Measurements from ENCODE around the gene KCNJ3.

DNA sequence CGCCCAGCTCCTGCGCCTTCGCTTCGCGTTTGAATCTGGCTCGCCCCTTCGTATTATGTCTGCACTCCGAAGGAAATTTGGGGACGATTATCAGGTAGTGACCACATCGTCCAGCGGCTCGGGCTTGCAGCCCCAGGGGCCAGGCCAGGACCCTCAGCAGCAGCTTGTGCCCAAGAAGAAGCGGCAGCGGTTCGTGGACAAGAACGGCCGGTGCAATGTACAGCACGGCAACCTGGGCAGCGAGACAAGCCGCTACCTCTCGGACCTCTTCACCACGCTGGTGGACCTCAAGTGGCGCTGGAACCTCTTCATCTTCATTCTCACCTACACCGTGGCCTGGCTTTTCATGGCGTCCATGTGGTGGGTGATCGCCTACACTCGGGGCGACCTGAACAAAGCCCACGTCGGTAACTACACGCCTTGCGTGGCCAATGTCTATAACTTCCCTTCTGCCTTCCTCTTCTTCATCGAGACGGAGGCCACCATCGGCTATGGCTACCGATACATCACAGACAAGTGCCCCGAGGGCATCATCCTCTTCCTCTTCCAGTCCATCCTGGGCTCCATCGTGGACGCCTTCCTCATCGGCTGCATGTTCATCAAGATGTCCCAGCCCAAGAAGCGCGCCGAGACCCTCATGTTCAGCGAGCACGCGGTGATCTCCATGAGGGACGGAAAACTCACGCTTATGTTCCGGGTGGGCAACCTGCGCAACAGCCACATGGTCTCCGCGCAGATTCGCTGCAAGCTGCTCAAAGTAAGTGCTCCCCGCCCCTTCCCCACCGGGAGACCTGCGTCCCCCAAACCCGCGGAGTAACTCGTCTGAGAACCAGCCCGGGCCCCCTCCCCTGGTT is 453 bp downstream of the KCNJ3 start:
- TF ChIP-seq, protein P1, sequence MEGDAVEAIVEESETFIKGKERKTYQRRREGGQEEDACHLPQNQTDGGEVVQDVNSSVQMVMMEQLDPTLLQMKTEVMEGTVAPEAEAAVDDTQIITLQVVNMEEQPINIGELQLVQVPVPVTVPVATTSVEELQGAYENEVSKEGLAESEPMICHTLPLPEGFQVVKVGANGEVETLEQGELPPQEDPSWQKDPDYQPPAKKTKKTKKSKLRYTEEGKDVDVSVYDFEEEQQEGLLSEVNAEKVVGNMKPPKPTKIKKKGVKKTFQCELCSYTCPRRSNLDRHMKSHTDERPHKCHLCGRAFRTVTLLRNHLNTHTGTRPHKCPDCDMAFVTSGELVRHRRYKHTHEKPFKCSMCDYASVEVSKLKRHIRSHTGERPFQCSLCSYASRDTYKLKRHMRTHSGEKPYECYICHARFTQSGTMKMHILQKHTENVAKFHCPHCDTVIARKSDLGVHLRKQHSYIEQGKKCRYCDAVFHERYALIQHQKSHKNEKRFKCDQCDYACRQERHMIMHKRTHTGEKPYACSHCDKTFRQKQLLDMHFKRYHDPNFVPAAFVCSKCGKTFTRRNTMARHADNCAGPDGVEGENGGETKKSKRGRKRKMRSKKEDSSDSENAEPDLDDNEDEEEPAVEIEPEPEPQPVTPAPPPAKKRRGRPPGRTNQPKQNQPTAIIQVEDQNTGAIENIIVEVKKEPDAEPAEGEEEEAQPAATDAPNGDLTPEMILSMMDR (IDR thresholded peaks at IDR 0.05) = no peak
- TF ChIP-seq POLR2A (IDR thresholded peaks at IDR 0.05) = no peak
